SIG-M5 treated with dmso at 0.1 percent for 504 hours (cell line): ENCODE results near the gene UNC5CL.
"Not testable (repeated sequence)": the region's sequence is repeated elsewhere in the genome, so short reads cannot be mapped to it uniquely, and the experiment has no call there.

Experiments
- DNase-seq: peaks from one replicate; lab custom pipeline; 2025; ENCODE audit not compliant: unreplicated experiment; lab: John Stamatoyannopoulos, UW

The UNC5CL gene

GRCh38 chr6:41011673-41012072 is 27.3 kb downstream of the UNC5CL start:
- no peak for DNase-seq

- DNase-seq: no peak
Measured at GRCh38 chr6:41009669-41010068, 29.4 kb downstream of the UNC5CL start.

GRCh38 chr6:41008011-41008410 is 31.0 kb downstream of the UNC5CL start:
- DNase-seq: no peak

DNA sequence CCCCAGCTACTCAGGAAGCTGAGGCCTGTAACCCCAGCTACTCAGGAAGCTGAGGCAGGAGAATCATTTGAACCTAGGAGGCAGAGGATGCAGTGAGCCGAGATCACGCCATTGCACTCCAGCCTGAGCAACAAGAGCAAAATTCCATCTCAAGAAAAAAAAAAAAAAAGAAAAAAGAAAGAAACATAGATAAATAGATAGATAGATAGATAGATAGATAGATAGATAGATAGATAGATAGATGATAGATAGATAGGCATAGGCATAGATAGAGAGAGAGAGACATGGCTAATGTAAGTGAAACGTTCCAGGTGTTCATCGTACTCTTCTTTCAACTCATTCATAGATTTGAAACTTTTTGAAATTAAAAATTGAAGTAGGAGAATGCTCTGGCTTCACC is 32.0 kb downstream of the UNC5CL start:
- not testable (repeated sequence) for DNase-seq

- DNase-seq: peak; percentile 50
Measured at GRCh38 chr6:41006217-41006616, 32.8 kb downstream of the UNC5CL start.

DNA sequence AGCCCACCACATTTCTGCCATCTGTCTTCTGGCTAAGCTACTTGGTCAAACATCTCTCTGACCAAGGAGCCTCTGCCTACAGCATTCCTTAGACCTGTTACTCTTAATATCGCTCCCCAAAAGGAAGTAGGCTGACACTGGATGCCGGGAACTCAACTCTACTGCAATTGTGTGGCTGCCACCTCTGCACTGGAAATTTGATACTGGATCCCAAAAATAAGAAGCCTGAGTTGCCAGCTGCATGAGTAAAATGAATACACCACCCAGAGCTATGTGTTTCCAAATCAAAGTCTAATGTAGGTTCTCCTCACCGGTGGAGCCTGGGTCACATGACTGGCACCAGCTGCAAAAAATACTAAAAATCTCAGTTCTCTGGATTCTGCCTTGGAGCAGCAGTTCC is 36.9 kb downstream of the UNC5CL start:
- no peak for DNase-seq

DNA sequence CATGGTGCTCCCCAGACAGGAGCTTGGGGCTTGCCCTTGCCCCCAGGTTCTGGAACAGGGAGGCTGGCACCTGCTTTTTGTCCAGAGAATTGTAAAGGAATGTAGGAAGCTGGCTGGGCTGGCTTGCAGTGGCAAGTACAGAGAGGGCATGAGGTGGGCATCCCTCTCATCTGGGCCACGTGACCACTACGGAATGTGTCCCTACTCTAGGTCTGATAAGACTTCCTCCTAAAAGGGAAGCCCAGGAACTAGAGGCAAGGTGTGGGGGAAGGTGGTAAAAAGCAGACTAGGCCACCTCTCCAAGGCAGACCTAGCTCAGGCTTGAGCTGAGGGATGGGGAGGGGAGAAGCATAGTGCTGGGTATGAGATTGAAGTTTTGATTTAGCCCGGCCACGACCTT is 38.8 kb downstream of the UNC5CL start:
- DNase-seq: no peak

DNA sequence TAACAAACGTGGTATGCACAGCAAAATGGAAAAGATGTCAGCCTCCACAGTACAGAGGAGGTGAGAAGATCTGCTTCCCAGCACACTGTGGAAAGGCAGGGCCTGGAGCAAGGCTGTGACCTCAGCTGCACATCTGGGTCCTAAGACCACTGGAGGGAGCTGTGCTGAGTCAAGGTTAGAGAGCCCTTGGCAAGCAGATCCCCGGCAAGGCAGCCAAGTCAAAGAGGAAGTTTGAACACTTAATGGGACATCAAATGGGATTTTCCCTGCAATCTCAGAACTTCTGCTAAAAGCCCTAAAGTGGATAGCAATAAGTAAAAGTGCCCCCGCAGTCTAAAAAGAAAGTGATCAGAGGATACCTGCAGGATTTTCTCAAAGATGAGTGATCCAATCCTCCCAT is 39.5 kb downstream of the UNC5CL start:
- peak; percentile 48 for DNase-seq

GRCh38 chr6:40998661-40999060 is 40.4 kb downstream of the UNC5CL start:
- DNase-seq: no peak

GRCh38 chr6:40997234-40997957 is 41.6 kb downstream of the UNC5CL start:
- DNase-seq: no peak

DNA sequence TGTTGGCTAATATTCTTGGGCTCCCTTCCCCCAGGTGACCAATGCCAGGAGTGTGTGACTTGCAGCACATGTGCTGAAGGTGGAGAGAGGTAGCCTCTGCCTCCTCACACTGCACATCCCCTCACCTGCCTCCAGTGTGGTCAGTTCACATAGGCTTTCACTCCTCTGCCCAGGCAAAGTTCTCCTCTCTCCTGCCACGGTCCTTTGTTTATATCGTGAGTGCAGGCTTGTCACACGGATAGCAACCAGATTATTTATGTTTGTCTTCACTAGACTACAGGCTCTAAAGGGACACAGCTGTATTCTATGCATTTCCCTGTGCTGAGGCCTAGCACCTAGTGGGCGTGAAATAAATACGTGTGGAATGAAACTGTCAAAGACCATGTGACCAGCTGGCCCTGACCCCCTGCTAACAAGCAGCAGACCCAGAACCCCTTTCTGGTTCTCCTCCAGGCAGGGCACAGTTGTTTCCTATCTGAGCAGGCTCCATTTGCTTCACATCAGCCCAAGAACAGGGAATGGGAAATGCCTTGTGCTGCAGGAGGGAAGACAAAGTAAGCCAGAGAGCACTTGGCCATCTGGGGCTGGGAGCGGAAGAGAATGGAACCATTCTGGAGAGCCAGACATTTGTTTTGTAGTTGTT is 42.3 kb downstream of the UNC5CL start:
- DNase-seq: no peak

- DNase-seq: no peak
Measured at GRCh38 chr6:40992746-40993145, 46.3 kb downstream of the UNC5CL start.

DNA sequence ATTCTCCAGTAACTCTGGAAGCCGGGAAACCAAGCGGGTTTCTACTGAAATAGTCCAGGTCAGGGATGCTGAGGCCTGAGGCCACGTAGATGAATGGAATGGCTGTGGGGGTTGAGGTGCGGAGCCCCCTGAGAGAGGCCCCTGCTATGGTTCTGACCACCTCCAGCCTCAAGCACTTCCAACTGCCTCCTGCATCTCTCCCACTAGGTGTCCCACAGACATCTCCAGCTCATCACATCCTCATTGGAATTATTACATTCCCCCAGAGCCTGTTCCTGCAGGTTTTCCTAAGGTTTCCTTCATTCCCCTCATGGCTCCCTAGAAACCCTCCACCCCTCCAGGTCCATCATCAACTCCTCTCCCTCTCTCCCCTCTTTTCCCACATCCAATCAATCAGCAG is 48.7 kb downstream of the UNC5CL start:
- DNase-seq: no peak

- no peak for DNase-seq
Measured at GRCh38 chr6:40989204-40990169, 49.5 kb downstream of the UNC5CL start.

GRCh38 chr6:40988634-40989033 is 50.4 kb downstream of the UNC5CL start:
- DNase-seq: peak; percentile 20

DNA sequence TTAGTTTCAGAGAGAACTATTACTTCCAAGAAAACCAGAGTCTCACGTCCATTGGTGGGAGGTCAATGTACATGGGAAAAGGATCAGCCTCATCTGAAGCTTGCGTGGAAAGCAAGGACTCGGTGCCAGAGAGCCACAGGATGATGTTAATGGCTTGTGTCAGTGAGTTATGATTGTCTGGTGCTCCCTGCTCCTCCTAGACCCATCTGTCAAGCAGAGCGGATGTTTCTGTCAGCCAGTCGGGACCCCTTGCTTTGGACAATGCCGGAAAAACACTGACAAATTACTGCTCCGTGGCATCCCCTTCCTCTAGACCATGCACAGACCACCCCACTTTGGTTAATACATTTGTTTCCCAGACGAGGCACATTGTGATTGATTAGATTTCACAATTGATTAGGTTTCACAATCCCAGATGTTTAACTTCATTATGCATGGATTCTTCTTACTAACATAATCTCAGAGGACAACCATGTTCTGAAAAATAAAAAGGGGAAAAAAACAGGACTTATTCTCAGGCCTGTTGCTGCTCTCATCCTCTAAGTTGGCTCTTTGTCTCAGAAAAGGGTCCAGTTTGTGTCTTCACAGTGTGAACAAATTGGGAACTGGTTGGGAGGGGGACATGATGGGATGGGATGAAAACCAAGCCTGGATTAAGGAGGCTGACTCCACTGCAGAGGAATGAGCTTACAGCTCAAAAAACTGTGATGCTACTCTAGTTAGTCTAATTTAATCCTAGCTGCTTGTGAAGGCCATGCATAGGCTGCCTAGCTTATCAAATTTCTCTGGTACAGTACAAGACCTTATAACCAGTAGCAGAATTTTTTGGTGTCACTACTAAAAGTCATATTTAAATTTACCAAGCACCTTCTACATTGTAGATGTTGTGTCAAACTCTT is 51.9 kb downstream of the UNC5CL start:
- no peak for DNase-seq

GRCh38 chr6:40986364-40986763 is 52.7 kb downstream of the UNC5CL start:
- DNase-seq: no peak

GRCh38 chr6:40983752-40984151 is 55.3 kb downstream of the UNC5CL start:
- DNase-seq: no peak

DNA sequence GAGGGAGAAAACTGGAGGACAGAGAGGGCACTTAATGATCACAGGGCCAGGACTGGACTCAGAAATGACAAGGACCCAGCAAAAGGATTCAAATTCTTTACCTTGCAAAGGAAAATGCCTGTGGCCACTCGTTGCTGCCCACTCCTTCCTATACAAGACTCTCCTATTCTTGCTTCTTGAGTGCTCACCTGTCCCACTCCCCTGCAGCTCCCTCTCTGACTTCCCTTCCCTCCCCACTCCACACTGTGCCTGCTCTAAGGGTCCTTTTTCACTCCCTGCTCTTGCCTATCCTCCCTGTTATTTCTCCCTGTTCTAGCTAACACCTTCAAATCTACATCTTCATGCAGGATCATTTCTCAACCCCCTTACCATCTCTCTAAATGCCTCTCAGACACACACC is 56.1 kb downstream of the UNC5CL start:
- DNase-seq: no peak

DNA sequence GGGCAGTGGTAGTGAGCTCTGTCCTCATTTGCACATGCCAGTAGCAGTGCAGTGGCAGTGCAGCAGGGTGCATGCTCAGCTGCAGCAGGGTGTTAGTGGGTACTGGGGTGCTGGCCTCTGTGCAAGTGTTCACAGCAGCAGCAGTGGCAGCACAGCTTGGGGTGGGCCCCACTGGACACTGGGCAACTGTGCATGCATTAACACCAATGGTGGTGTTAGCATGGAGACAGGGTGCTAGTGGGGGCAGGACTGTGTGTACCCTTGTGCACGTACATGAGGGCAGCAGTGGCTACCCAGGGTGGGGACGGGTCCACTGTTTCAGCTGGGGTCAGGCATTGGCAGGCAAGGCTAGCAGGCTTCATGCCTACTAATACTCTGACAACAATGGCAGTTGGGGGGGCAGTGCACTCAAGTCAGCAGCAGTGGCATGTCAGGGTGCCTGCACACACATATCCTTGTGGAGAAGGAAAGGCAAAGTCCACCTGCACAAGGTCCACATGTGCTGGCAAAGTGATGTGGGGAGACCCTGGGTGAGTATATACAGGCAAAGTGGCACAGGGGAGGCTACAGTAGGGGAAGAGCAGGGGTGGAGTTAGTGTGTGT is 60.2 kb downstream of the UNC5CL start:
- no peak for DNase-seq
